GM19023 (cell line): ENCODE data around the gene ABCC4.

ENCODE experiments used
- ATAC-seq: cut with Tn5 transposase; IDR thresholded peaks from one replicate; pipeline ENCODE4 v1.9.1; 2021; ENCODE audit warnings: mild to moderate bottlenecking, moderate library complexity; ENCODE audit not compliant: unreplicated experiment

ABCC4 gene

GRCh38 chr13:95233026-95233635 is 68.1 kb downstream of the ABCC4 start:
- ATAC-seq, result no peak

- no peak for ATAC-seq
Measured at GRCh38 chr13:95231393-95231792, 69.9 kb downstream of the ABCC4 start.

GRCh38 chr13:95229855-95230254 is 71.4 kb downstream of the ABCC4 start:
- ATAC-seq, result no peak

- no peak for ATAC-seq
Measured at GRCh38 chr13:95228130-95228529, 73.1 kb downstream of the ABCC4 start.

- peak; percentile 81 for ATAC-seq
Measured at GRCh38 chr13:95226932-95227695, 74.1 kb downstream of the ABCC4 start.

- peak; percentile 19 for ATAC-seq
Measured at GRCh38 chr13:95226476-95226875, 74.8 kb downstream of the ABCC4 start.

GRCh38 chr13:95226050-95226449 is 75.2 kb downstream of the ABCC4 start:
- no peak for ATAC-seq

- no peak for ATAC-seq
Measured at GRCh38 chr13:95224064-95224463, 77.2 kb downstream of the ABCC4 start.

- ATAC-seq, result no peak
Measured at GRCh38 chr13:95222733-95223018, 78.6 kb downstream of the ABCC4 start.

GRCh38 chr13:95221971-95222732 is 79.1 kb downstream of the ABCC4 start:
- peak; percentile 52 for ATAC-seq

GRCh38 chr13:95220611-95221010 is 80.6 kb downstream of the ABCC4 start:
- no peak for ATAC-seq

- no peak for ATAC-seq
Measured at GRCh38 chr13:95217920-95218830, 83.1 kb downstream of the ABCC4 start.

- ATAC-seq, result no peak
Measured at GRCh38 chr13:95216182-95216581, 85.1 kb downstream of the ABCC4 start.

- ATAC-seq, result no peak
Measured at GRCh38 chr13:95212983-95213850, 88.0 kb downstream of the ABCC4 start.

- ATAC-seq, result no peak
Measured at GRCh38 chr13:95209109-95209508, 92.1 kb downstream of the ABCC4 start.

- ATAC-seq, result peak; percentile 81
Measured at GRCh38 chr13:95207769-95208366, 93.4 kb downstream of the ABCC4 start.

- ATAC-seq, result no peak
Measured at GRCh38 chr13:95206116-95206515, 95.1 kb downstream of the ABCC4 start.

- no peak for ATAC-seq
Measured at GRCh38 chr13:95204231-95204765, 97.0 kb downstream of the ABCC4 start.
